Memory B cell (primary cell): ENCODE results near the gene ODAD2.
"Not testable (repeated sequence)": the region's sequence is repeated elsewhere in the genome, so short reads cannot be mapped to it uniquely, and the experiment has no call there.

Experiments used
- ATAC-seq: fragments of 150-1000 bp; cut with Tn5 transposase; 2 replicates; pipeline ENCODE4 v1.10.0; 2021; ENCODE audit warnings: low read depth, mild to moderate bottlenecking, moderate library complexity
- DNase-seq, 2 donors: peaks; one replicate each; pipeline ENCODE4 v3.0.0; 2022; ENCODE audit warnings: low spot score in 2 of 2
- H3K27ac Mint-ChIP-seq: one replicate; pipeline ENCODE4 v1.8.0; 2022; ENCODE audit warnings: mild to moderate bottlenecking, moderate library complexity, mixed read lengths
- H3K27me3 Mint-ChIP-seq: one replicate; pipeline ENCODE4 v1.8.0; 2022; ENCODE audit warnings: mixed read lengths
- H3K36me3 Mint-ChIP-seq: one replicate; pipeline ENCODE4 v1.8.0; 2022; ENCODE audit warnings: mild to moderate bottlenecking, mixed read lengths
- H3K4me1 Mint-ChIP-seq: one replicate; pipeline ENCODE4 v1.8.0; 2022; ENCODE audit warnings: mixed read lengths
- H3K4me3 Mint-ChIP-seq: one replicate; pipeline ENCODE4 v1.8.0; 2022; ENCODE audit warnings: mild to moderate bottlenecking, moderate library complexity, mixed read lengths
- H3K9me3 Mint-ChIP-seq: one replicate; pipeline ENCODE4 v1.8.0; 2022; ENCODE audit warnings: mixed read lengths

Gene ODAD2

DNA sequence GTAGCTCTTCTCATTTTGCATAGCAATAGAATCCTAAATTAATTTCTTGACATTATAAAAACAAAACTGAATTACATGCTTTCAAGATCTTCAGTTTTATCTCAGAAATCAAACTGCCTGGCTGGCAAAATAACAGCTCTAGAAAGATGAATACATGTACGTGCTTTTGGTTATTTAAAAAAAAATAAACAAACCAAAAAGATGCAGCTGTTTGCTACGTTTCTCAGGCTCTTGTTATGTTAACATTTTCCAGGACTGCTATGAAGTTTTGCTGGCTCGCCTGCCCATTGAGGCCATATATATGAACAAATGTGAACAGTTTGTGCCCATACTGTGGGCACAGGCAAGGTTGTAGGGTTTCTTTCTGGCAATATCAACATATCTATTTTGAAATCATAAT, 86.6 kb downstream of the ODAD2 start:
- no peaks in the 10 kb centered on the region for H3K36me3 Mint-ChIP-seq
- H3K9me3 Mint-ChIP-seq, result peaks cover 2% of the 10 kb centered on the region
- H3K27me3 Mint-ChIP-seq, result no peaks in the 10 kb centered on the region
- DNase-seq (no peak), ATAC-seq (no peak)
- no peak overlapping the region for H3K27ac Mint-ChIP-seq
- no peak overlapping the region for H3K4me3 Mint-ChIP-seq
- H3K4me1 Mint-ChIP-seq, result no peaks in the 10 kb centered on the region

DNA sequence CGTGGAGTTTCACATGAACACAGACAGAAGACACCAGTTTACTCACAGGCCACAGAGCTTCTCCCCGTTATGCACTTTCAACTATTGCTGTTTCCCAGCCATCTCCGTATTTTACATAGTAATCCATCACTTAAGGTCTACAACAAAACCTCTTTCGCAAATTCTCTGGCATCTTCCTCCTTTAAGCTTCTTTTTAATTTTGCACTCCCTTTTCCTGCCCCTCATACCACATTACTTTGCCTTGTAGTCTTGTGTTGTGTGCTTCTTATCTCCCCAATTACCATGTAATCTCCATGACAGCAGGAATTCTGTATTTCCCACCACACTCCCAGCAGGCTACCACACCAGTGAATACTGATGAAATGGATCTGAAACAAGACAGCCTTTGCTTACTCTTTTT, 87.3 kb downstream of the ODAD2 start:
- no peaks in the 10 kb centered on the region for H3K36me3 Mint-ChIP-seq
- H3K27me3 Mint-ChIP-seq, result no peaks in the 10 kb centered on the region

DNA sequence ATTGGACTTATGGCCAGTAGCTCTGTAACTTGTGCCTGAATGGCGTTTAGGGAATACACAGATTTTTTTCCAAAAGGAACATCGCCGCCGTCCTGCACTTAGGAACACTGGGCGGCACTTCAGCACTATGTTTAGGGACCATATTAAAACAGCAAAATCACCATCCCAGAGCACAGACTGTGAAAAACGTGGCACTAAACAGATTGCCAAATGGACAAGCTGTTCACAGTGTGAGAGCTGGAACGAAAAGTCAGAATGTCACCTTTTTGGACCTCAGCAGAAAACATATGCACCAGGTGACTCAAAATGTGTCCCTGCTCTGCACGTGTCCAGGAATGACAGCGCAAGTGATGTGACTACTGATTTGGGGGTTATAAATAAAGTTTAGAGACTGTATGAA, 87.9 kb downstream of the ODAD2 start:
- no peak for ATAC-seq
- no peak overlapping the region for H3K27ac Mint-ChIP-seq
- H3K4me1 Mint-ChIP-seq, result no peaks in the 10 kb centered on the region
- no peaks in the 10 kb centered on the region for H3K27me3 Mint-ChIP-seq
- no peak for DNase-seq
- H3K4me3 Mint-ChIP-seq, result no peak overlapping the region
- no peaks in the 10 kb centered on the region for H3K36me3 Mint-ChIP-seq
- peaks cover 3% of the 10 kb centered on the region for H3K9me3 Mint-ChIP-seq

More for the DNA sequence above, 87.3 kb downstream of the ODAD2 start:
- no peak overlapping the region for H3K4me3 Mint-ChIP-seq
- no peak for ATAC-seq
- no peak for DNase-seq
- H3K4me1 Mint-ChIP-seq, result no peaks in the 10 kb centered on the region
- H3K9me3 Mint-ChIP-seq, result peaks cover 2% of the 10 kb centered on the region
- H3K27ac Mint-ChIP-seq, result no peak overlapping the region

DNA sequence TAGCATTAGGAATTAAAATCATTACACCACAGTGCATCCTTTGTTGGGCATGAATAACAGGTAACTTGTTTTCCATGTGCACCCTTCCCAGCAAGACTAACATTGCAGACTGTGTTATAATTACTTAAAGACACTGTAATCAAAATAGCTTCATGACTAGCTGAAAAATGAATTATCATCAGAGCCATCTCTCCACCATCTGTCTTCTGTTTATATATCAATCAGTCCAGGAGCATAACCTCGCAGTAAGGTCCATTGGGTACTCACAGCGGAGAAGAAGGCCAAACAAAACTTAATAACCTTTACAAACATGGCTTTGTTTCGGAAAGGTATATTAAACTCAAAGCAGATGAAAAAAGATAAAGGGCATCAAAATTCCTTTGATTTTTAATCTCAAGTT, 90.6 kb downstream of the ODAD2 start:
- H3K4me3 Mint-ChIP-seq, result no peak overlapping the region
- no peak for DNase-seq
- H3K27ac Mint-ChIP-seq, result no peak overlapping the region
- no peaks in the 10 kb centered on the region for H3K36me3 Mint-ChIP-seq
- no peak for ATAC-seq
- no peaks in the 10 kb centered on the region for H3K4me1 Mint-ChIP-seq
- H3K9me3 Mint-ChIP-seq, result peaks cover 3% of the 10 kb centered on the region
- H3K27me3 Mint-ChIP-seq, result no peaks in the 10 kb centered on the region

DNA sequence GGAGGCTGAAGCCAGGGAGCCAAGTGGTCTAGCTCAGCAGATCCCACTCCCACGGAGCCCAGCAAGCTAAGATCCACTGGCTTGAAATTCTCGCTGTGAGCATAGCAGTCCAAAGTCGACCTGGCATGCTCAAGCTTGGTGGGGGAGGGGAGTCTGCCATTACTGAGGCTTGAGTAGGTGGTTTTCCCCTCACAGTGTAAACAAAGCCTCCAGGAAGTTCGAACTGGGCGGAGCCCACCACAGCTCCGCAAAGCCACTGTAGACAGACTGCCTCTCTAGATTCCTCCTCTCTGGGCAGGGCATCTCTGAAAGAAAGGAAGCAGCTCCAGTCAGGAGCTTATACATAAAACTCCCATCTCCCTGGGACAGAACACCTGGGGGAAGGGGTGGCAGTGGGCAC, 99.4 kb downstream of the ODAD2 start:
- not testable (repeated sequence) for H3K27ac Mint-ChIP-seq, H3K27me3 Mint-ChIP-seq, H3K4me1 Mint-ChIP-seq, H3K9me3 Mint-ChIP-seq, H3K4me3 Mint-ChIP-seq, DNase-seq, ATAC-seq, H3K36me3 Mint-ChIP-seq

DNA sequence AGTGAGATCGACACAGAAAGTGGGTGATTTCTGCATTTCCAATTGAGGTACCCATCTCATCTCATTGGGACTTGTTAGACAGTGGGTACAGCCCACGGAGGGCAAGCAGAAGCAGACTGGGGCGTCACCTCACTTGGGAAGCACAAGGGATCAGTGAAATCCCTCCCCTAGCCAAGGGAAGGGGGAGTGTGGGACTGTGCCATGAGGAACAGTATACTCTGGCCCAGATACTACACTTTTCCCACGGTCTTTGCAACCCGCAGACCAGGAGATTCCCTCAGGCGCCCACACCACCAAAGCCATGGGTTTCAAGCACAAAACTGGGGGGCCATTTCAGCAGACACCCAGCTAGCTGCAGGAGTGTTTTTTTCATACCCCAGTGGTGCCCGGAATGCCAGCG, 99.8 kb downstream of the ODAD2 start:
- H3K4me1 Mint-ChIP-seq, result no peaks in the 10 kb centered on the region
- no peak for DNase-seq
- no peak for ATAC-seq
- peaks cover 10% of the 10 kb centered on the region for H3K9me3 Mint-ChIP-seq
- H3K27me3 Mint-ChIP-seq, result peaks cover 2% of the 10 kb centered on the region
- H3K27ac Mint-ChIP-seq, result no peak overlapping the region
- H3K36me3 Mint-ChIP-seq, result no peaks in the 10 kb centered on the region
- no peak overlapping the region for H3K4me3 Mint-ChIP-seq

DNA sequence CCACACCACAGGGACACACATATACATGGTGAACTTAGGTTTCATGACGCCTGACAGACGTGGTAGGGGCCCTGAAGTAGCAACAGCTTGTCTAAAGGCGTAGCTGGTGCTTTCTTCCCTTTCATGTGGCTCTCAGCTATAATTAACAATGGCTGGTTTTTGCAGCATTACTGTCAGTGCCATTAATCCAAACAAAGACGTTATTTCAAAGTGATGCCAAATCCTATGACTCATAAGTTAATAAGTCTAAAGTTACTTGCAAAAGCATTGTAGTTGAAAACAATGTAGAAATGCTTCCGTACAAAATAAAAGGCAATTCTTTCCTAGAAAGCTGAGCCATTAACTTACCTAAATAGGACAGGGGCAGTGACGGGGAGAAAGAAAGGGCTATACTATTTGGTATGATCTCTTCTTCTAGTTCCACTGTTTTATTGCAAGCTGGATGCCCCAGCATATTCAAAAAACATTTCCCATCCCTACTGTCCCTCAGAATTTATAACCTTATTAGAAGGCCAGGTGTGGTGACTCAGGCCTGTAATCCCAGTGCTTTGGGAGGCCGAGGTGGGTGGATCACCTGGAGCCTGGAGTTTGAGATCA, 105.4 kb downstream of the ODAD2 start:
- peaks cover 2% of the 10 kb centered on the region for H3K27me3 Mint-ChIP-seq
- DNase-seq (no peak), ATAC-seq (no peak)
- no peaks in the 10 kb centered on the region for H3K4me1 Mint-ChIP-seq
- H3K27ac Mint-ChIP-seq, result no peak overlapping the region
- H3K36me3 Mint-ChIP-seq, result no peaks in the 10 kb centered on the region
- peaks cover 2% of the 10 kb centered on the region for H3K9me3 Mint-ChIP-seq
- no peak overlapping the region for H3K4me3 Mint-ChIP-seq

DNA sequence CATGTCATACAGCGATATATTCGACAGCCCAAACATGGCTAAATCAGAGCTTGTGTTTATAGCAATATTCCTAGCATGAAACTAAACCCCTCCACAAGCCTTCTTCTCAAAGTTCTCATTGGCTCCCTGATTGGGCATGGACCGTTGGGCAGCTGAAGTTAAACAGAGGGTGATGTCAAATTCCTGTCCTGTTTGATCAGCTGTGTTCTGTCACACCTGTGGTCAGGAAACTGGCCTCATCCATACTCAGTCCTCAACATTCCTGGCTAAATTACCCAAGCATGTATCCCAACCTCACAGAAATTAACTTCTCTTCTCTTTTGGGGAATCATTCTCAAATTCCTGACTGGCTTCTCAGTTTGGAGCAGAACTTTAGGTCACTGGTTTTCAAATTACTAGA, 107.9 kb downstream of the ODAD2 start:
- ATAC-seq (no peak), DNase-seq (no peak)
- H3K36me3 Mint-ChIP-seq, result no peaks in the 10 kb centered on the region
- H3K4me3 Mint-ChIP-seq, result no peak overlapping the region
- no peaks in the 10 kb centered on the region for H3K4me1 Mint-ChIP-seq
- no peak overlapping the region for H3K27ac Mint-ChIP-seq
- H3K9me3 Mint-ChIP-seq, result peaks cover 3% of the 10 kb centered on the region
- no peaks in the 10 kb centered on the region for H3K27me3 Mint-ChIP-seq

DNA sequence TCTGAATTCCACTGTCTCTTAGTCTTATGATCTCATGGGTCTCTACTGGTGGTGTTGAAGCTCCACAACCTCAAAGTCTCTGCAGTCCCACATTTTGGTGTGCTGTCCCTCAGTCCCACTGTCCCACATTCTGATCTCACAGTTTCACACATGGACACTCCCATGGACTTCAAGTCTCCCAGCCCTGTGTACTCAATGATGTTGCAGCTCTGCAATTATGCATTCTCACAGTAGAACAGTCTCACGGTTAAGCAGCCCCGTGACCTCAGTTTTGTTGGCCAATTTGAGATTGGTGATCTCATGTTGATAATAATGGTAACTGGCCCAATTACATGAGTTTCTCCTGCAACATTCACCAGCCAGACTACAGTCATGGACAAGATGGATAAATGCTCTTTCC, 109.4 kb downstream of the ODAD2 start:
- no peak for DNase-seq
- H3K27me3 Mint-ChIP-seq, result no peaks in the 10 kb centered on the region
- H3K4me3 Mint-ChIP-seq, result no peak overlapping the region
- no peak for ATAC-seq
- H3K9me3 Mint-ChIP-seq, result peaks cover 5% of the 10 kb centered on the region
- H3K36me3 Mint-ChIP-seq, result no peaks in the 10 kb centered on the region
- H3K27ac Mint-ChIP-seq, result no peak overlapping the region
- H3K4me1 Mint-ChIP-seq, result no peaks in the 10 kb centered on the region

DNA sequence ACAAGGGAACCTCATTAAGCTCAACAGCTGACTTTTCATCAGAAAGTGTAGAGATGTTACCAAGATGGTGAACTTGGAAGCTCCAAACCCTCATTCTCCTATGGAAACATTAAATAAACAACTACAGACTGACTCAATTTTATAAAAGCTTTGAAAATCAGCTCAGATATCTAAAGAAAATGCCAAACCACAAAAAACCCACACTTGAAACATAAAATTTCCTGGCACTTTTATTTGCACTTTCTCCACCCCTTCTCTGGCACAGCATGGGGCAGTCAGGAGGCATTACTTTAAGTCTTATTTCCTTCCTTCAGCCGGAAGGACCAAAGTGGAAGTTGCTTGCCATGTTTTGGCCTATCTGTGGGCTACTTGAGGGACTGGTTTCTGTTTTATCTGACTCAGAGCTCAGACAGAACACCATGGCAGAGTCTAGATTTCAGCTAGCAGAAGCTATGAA, 114.7 kb downstream of the ODAD2 start:
- no peaks in the 10 kb centered on the region for H3K4me1 Mint-ChIP-seq
- no peak overlapping the region for H3K4me3 Mint-ChIP-seq
- DNase-seq (no peak), ATAC-seq (no peak)
- peaks cover 7% of the 10 kb centered on the region for H3K9me3 Mint-ChIP-seq
- no peaks in the 10 kb centered on the region for H3K27me3 Mint-ChIP-seq
- no peaks in the 10 kb centered on the region for H3K36me3 Mint-ChIP-seq
- no peak overlapping the region for H3K27ac Mint-ChIP-seq

DNA sequence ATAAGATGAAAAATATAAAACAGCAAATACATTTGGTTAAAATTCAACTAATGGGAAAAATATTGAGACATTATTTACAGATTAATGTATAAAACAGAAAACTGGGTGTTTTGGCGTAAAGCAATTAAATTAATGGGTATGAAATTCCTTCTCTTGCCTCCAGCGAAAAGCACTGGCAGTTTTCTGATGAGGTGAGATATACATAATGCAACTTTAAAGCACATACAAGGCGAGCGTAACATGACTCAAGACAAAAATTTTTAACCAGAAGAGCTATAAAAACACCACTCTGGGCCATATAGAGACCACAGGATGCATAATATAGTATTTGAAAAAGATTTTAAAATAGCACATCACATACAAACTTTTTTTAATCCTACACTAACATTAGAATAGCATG, 120.6 kb downstream of the ODAD2 start:
- Mint-ChIP-seq H3K27me3 (no peaks in the 10 kb centered on the region), H3K9me3 (no peaks in the 10 kb centered on the region), H3K4me3 (no peak overlapping the region), H3K4me1 (no peaks in the 10 kb centered on the region), H3K36me3 (no peaks in the 10 kb centered on the region), H3K27ac (no peak overlapping the region)
- no peak for DNase-seq
- ATAC-seq, result no peak

DNA sequence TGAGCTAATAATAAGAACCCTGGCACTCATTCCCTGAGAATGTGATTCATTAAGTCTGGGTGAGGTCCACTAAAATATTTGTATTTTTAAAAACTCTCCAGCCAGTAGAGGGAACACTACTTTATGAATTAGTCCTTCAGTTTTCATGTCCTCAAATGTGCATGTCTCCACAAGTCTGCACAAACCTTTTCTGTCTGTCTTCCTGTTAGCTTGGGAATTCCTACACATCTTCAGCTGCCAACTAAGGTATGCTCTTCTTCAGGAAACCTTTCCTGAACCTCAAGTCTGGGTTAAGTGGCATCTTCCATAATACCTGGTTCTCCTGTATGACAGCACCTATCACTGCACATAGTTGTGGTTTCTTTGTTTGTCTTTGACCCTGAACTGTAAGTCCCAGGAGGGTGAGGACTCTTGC, 133.7 kb downstream of the ODAD2 start:
- DNase-seq, result no peak
- H3K9me3 Mint-ChIP-seq, result peaks cover 8% of the 10 kb centered on the region
- H3K4me3 Mint-ChIP-seq, result no peak overlapping the region
- no peak overlapping the region for H3K27ac Mint-ChIP-seq
- ATAC-seq, result no peak
- H3K36me3 Mint-ChIP-seq, result no peaks in the 10 kb centered on the region
- no peaks in the 10 kb centered on the region for H3K4me1 Mint-ChIP-seq
- H3K27me3 Mint-ChIP-seq, result peaks cover 6% of the 10 kb centered on the region

DNA sequence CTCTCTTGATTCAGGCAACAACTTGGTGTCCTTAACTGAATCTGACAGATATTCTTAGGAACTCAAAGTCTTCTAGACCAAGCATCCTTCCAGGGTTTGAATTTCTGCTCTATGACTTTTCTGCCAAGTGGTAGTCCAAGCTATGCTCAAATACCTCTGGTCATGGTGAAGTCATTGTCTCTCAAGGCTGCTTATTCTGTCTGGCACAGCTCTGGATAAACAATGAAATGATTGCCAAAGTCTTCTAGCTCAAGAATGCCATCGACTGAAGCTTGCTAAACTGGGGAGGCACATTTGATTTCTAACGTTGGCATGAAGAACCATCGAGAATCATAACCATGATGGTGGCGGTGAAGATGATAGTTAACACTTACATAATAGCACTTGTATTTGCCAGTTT, 137.1 kb downstream of the ODAD2 start:
- Mint-ChIP-seq H3K9me3 (peaks cover 6% of the 10 kb centered on the region), H3K36me3 (no peaks in the 10 kb centered on the region), H3K27me3 (peaks cover 6% of the 10 kb centered on the region), H3K27ac (no peak overlapping the region), H3K4me1 (no peaks in the 10 kb centered on the region), H3K4me3 (no peak overlapping the region)
- ATAC-seq, result no peak
- DNase-seq, result no peak

DNA sequence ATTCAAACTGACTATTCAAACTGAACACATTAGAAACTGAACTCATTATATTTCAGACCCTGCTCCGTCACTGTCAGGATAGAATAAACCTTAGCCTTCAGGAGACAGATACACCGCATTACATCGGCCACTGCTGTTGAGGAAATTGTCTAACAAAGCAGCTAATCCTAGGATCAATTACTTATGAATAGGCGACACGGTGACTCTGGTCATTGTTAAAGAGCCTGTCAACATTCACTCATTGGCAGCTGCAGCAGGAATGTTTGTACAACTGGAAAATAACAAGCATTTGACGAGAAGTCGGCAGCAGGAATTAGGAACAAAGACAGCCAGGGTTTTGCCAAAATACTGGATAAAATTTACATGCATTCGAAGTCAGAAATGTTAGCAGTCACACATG, 141.3 kb downstream of the ODAD2 start:
- DNase-seq (no peak), ATAC-seq (no peak)
- Mint-ChIP-seq H3K27ac (no peak overlapping the region), H3K27me3 (no peaks in the 10 kb centered on the region), H3K9me3 (peaks cover 2% of the 10 kb centered on the region), H3K4me3 (no peak overlapping the region), H3K36me3 (no peaks in the 10 kb centered on the region), H3K4me1 (no peaks in the 10 kb centered on the region)

DNA sequence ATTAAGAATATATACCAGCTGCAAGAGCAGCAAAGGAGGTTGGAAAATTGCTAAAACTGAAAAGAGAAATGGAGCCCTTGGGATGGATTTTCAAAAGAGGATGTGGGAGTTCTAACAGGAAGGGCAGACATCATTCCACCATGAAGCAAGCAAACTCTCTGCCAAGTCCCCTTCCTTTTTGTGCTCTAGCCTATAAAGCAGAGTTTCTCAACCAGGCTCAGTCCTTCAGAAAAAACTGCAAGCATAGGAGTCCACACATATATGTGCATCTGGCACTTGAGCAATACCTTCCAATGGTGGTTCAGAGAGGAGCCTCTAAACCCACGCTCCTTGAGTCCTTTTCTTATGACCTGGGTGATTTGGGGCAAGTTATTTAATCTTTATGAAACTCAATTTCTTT, 154.7 kb downstream of the ODAD2 start:
- Mint-ChIP-seq H3K9me3 (no peaks in the 10 kb centered on the region), H3K4me3 (no peak overlapping the region), H3K36me3 (no peaks in the 10 kb centered on the region), H3K27ac (no peak overlapping the region), H3K4me1 (no peaks in the 10 kb centered on the region), H3K27me3 (peaks cover 3% of the 10 kb centered on the region)
- ATAC-seq, result no peak
- no peak for DNase-seq
